Spleen (tissue), 11 donors: ENCODE results near the gene ACTR5. TPM values are rescaled to one million over a fixed set of nuclear protein-coding genes. Genes with fewer than 3 reads are reported as not detected.
A peak's percentile ranks its signal among the peaks of the same experiment; 100 is the strongest.
"Not testable (repeated sequence)": the region's sequence is repeated elsewhere in the genome, so short reads cannot be mapped to it uniquely, and the experiment has no call there.

ENCODE experiments used
- DNase-seq: peaks from one replicate; pipeline ENCODE4 v3.0.0-alpha.2; 2020
- H3K27ac ChIP-seq, 8 donors: fragments of 200-600 bp; sonication (generic) in 7 of 8; 1 replicate in 4 of 8; 2 replicates in 4 of 8; pipeline versions ENCODE4 v1.5.0 to v1.8.0; 2016 to 2021; ENCODE audit warnings: inconsistent platforms in 4 of 8, mild to moderate bottlenecking in 4 of 8, moderate library complexity in 1 of 8
- H3K27me3 ChIP-seq, 7 donors: fragments of 200-600 bp; sonication (generic) in 6 of 7; replicated peaks in 1 of 7; 1 replicate in 4 of 7; 2 replicates in 3 of 7; pipeline versions ENCODE4 v1.5.0 to v1.8.0; 2016 to 2021; ENCODE audit warnings: inconsistent platforms in 3 of 7, mild to moderate bottlenecking in 1 of 7
- H3K36me3 ChIP-seq, 6 donors: fragments of 200-600 bp; sonication (generic) in 5 of 6; 1 replicate in 4 of 6; 2 replicates in 2 of 6; pipeline versions ENCODE4 v1.5.0 to v1.8.0; 2016 to 2021; ENCODE audit warnings: inconsistent platforms in 2 of 6
- H3K4me1 ChIP-seq, 6 donors: fragments of 200-600 bp; sonication (generic) in 5 of 6; 1 replicate in 3 of 6; 2 replicates in 3 of 6; pipeline versions ENCODE4 v1.5.0 to v1.8.0; 2016 to 2021; ENCODE audit warnings: inconsistent platforms in 3 of 6
- H3K4me3 ChIP-seq, 8 donors: fragments of 200-600 bp; sonication (generic) in 7 of 8; 1 replicate in 4 of 8; 2 replicates in 4 of 8; pipeline versions ENCODE4 v1.5.0 to v1.8.0; 2016 to 2021; ENCODE audit warnings: inconsistent platforms in 4 of 8, mild to moderate bottlenecking in 4 of 8, moderate library complexity in 2 of 8
- H3K9me3 ChIP-seq, 8 donors: fragments of 200-600 bp; sonication (generic) in 7 of 8; 1 replicate in 4 of 8; 2 replicates in 4 of 8; pipeline versions ENCODE4 v1.5.0 to v1.8.0; 2016 to 2021; ENCODE audit warnings: inconsistent platforms in 4 of 8
- CTCF ChIP-seq, 11 experiments: fragments of 200-600 bp in 7 of 11; fragments of 450-650 bp in 4 of 11; sonication (generic) in 4 of 11; IDR thresholded peaks in 8 of 11; conservative IDR thresholded peaks in 3 of 11; 1 replicate in 7 of 11; 2 replicates in 4 of 11; pipeline versions ENCODE4 v1.4.0 to v1.8.0; 2016 to 2021; ENCODE audit warnings: antibody characterized with exemption in 11 of 11, inconsistent platforms in 4 of 11, mild to moderate bottlenecking in 1 of 11
- POLR2A ChIP-seq, 3 donors: fragments of 450-650 bp; IDR thresholded peaks; one replicate each; pipeline ENCODE4 v1.5.1; 2017; ENCODE audit warnings: antibody characterized with exemption in 3 of 3, mild to moderate bottlenecking in 1 of 3
- POLR2AphosphoS5 ChIP-seq, 3 donors: sonication (generic); formaldehyde crosslinking; IDR thresholded peaks; one replicate each; pipeline ENCODE4 v1.5.1; 2017; ENCODE audit warnings: antibody characterized with exemption in 3 of 3
- WGBS, 5 donors: extraction: QIAGEN DNeasy Blood & Tissue Kit in 3 of 5; methylation state at CpG; one replicate each; pipeline versions ENCODE4 v1.1.5 to v1.1.7; 2013 to 2018; 5-methylcytosine and 5-hydroxymethylcytosine counted together
- intact Hi-C: fragments of 100-400 bp; cut with DNase I; formaldehyde crosslinking; loops from one replicate; pipeline ENCODE4 v1.15.0; 2023; ENCODE audit warnings: low total_unique reads
- polyA plus RNA-seq, 3 donors: library from polyadenylated mRNA; stranded (reverse); fragments of 200-250 nt; gene quantifications; one replicate each; pipeline ENCODE4 v1.2.1, GENCODE V29; 2013
- total RNA-seq, 7 donors: library from RNA; depleted of rRNA in 3 of 7; stranded (reverse); fragments of >200 nt in 3 of 7; fragmentation: NEBNext Ultra II Directional in 4 of 7; extraction: Animal tissue kit (Norgen Biotek cat#: 25700) in 4 of 7; gene quantifications; one replicate each; pipeline versions ENCODE4 v1.1.0 to v1.2.1, GENCODE V29; 2016 to 2021
- donor health status: healthy with polysubstance abuse.
- donor health status: DM: no; HTN: no; CAD: no; lungs with moderate emphysema.
- donor health status: DM: no; HTN: no; CAD: no.
- donor health status: Bipolar disorder and iron deficiency.
- donor health status: healthy.
- donor health status: DM: no; HTN: no; CAD: no.
- donor health status: DM: yes; HTN: yes; CAD: no.

ACTR5 gene
- total and polyA plus RNA-seq, 10 donors, result 5.6 to 12.8 (median 9.5) TPM

GRCh38 chr20:38811769-38812168, 63.5 kb downstream of the ACTR5 start:
- Histone ChIP-seq H3K36me3 (peaks cover 0 to 49% (median 5%) of the 10 kb centered on the region in 6 donors), H3K4me3 (peak overlapping the region in 1 of 8 donors; percentile 10), H3K4me1 (peaks cover 54 to 100% (median 89%) of the 10 kb centered on the region in 6 donors), H3K9me3 (no peaks in the 10 kb centered on the region), H3K27me3 (peaks cover 0 to 9% (median 0%) of the 10 kb centered on the region in 7 donors), H3K27ac (peak overlapping the region in 7 of 8 donors; percentile 48 to 98 (median 65))
- TF ChIP-seq POLR2AphosphoS5 (IDR thresholded peaks at IDR 0.05) (no peak), POLR2A (IDR thresholded peaks at IDR 0.05) (no peak), CTCF (IDR thresholded peaks at IDR 0.05 in 8 of 11, conservative IDR thresholded peaks at IDR 0.05 in 3 of 11) (no peak)
- no peak for DNase-seq
- intact Hi-C loops, result no loop called here
- WGBS, 5 donors, result 69 to 79% (median 79%) methylated on average over 4 of the region's 4 CpGs

GRCh38 chr20:38812182-38812581, 63.9 kb downstream of the ACTR5 start:
- H3K27ac ChIP-seq, result peak overlapping the region; percentile 1 to 98 (median 58)
- DNase-seq, result no peak
- H3K4me1 ChIP-seq, result peaks cover 53 to 100% (median 88%) of the 10 kb centered on the region in 6 donors
- peak overlapping the region in 1 of 8 donors; percentile 10 for H3K4me3 ChIP-seq
- TF ChIP-seq CTCF (IDR thresholded peaks at IDR 0.05 in 8 of 11, conservative IDR thresholded peaks at IDR 0.05 in 3 of 11) (no peak), POLR2AphosphoS5 (IDR thresholded peaks at IDR 0.05) (peak in 1 of 3 donors; percentile 57)
- no peaks in the 10 kb centered on the region for H3K9me3 ChIP-seq
- whole genome bisulfite sequencing, 5 donors, result 48 to 72% (median 55%) methylated on average over 5 of the region's 5 CpGs
- intact Hi-C loops, result no loop called here
- H3K36me3 ChIP-seq, result peaks cover 0 to 53% (median 5%) of the 10 kb centered on the region in 6 donors
- peaks cover 0 to 5% (median 0%) of the 10 kb centered on the region in 7 donors for H3K27me3 ChIP-seq

- intact Hi-C loops, result no loop called here
- H3K36me3 ChIP-seq, result peaks cover 0 to 53% (median 5%) of the 10 kb centered on the region in 6 donors
- no peaks in the 10 kb centered on the region for H3K9me3 ChIP-seq
- 67 to 85% (median 77%) methylated on average over 4 of the region's 4 CpGs for WGBS, 5 donors
- H3K27me3 ChIP-seq, result no peaks in the 10 kb centered on the region
- H3K27ac ChIP-seq, result peak overlapping the region; percentile 1 to 98 (median 58)
- TF ChIP-seq CTCF (IDR thresholded peaks at IDR 0.05 in 8 of 11, conservative IDR thresholded peaks at IDR 0.05 in 3 of 11) (no peak), POLR2AphosphoS5 (IDR thresholded peaks at IDR 0.05) (no peak), POLR2A (IDR thresholded peaks at IDR 0.05) (no peak)
- DNase-seq, result no peak
- H3K4me3 ChIP-seq, result no peak overlapping the region
- peaks cover 45 to 98% (median 81%) of the 10 kb centered on the region in 6 donors for H3K4me1 ChIP-seq
Observed at GRCh38 chr20:38812709-38813573, 64.7 kb downstream of the ACTR5 start.

- H3K4me3 ChIP-seq, intact Hi-C loops, H3K27me3 ChIP-seq, DNase-seq, H3K9me3 ChIP-seq: not testable (repeated sequence)
- Histone ChIP-seq H3K36me3 (peaks cover 0 to 53% (median 5%) of the 10 kb centered on the region in 6 donors), H3K27ac (peak overlapping the region in 6 of 8 donors; percentile 38 to 98 (median 58)), H3K4me1 (peaks cover 39 to 98% (median 74%) of the 10 kb centered on the region in 6 donors)
- WGBS, 5 donors, result 83 to 93% (median 84%) methylated on average over 6 of the region's 6 CpGs
Observed at GRCh38 chr20:38813574-38813962, 65.3 kb downstream of the ACTR5 start.
